WTC11 (cell line): ENCODE measurements around the gene DLAT. TPM values are rescaled to one million over a fixed set of nuclear protein-coding genes. Genes with fewer than 3 reads are reported as not detected.
A peak's percentile ranks its signal among the peaks of the same experiment; 100 is the strongest.

Experiments used
- AR ChIP-seq: fragments of 250-450 bp; sonication (Bioruptor Pico); IDR thresholded peaks from 2 replicates; pipeline ENCODE4 v1.9.0; 2021; ENCODE audit warnings: mild to moderate bottlenecking
- ATF1 ChIP-seq: sonication (generic); formaldehyde crosslinking; IDR thresholded peaks from 2 replicates; pipeline ENCODE4 v1.8.1; 2023; ENCODE audit warnings: mild to moderate bottlenecking, moderate library complexity, missing genetic modification reagents
- CREM ChIP-seq: sonication (generic); formaldehyde crosslinking; IDR thresholded peaks from 2 replicates; pipeline ENCODE4 v1.8.1; 2022; ENCODE audit warnings: mild to moderate bottlenecking, missing genetic modification reagents, moderate library complexity
- EMX1 ChIP-seq: fragments of 250-450 bp; sonication (Bioruptor Pico); IDR thresholded peaks from 2 replicates; pipeline ENCODE4 v1.8.0; 2021; ENCODE audit warnings: mild to moderate bottlenecking
- FOXK1 ChIP-seq: sonication (generic); formaldehyde crosslinking; IDR thresholded peaks from 2 replicates; pipeline ENCODE4 v1.8.0; 2022; ENCODE audit warnings: mild to moderate bottlenecking, moderate library complexity, missing genetic modification reagents
- FOXP4 ChIP-seq: sonication (generic); formaldehyde crosslinking; IDR thresholded peaks from 2 replicates; pipeline ENCODE4 v1.8.0; 2022; ENCODE audit warnings: mild to moderate bottlenecking, missing genetic modification reagents
- HMGXB4 ChIP-seq: sonication (generic); formaldehyde crosslinking; IDR thresholded peaks from 2 replicates; pipeline ENCODE4 v1.8.1; 2023; ENCODE audit warnings: mild to moderate bottlenecking, moderate library complexity, missing genetic modification reagents
- JUN ChIP-seq: sonication (generic); formaldehyde crosslinking; IDR thresholded peaks from 2 replicates; pipeline ENCODE4 v1.8.0; 2023; ENCODE audit warnings: mild to moderate bottlenecking, missing genetic modification reagents
- KAT7 ChIP-seq: sonication (generic); formaldehyde crosslinking; IDR thresholded peaks from 2 replicates; pipeline ENCODE4 v1.8.1; 2023; ENCODE audit warnings: missing genetic modification reagents, mild to moderate bottlenecking, borderline replicate concordance
- NFE2L1 ChIP-seq: sonication (generic); formaldehyde crosslinking; IDR thresholded peaks from 2 replicates; pipeline ENCODE4 v1.8.1; 2023; ENCODE audit warnings: missing genetic modification reagents
- NR2C2 ChIP-seq: sonication (generic); formaldehyde crosslinking; IDR thresholded peaks from 2 replicates; pipeline ENCODE4 v1.8.0; 2022; ENCODE audit warnings: mild to moderate bottlenecking, missing genetic modification reagents
- PRRX2 ChIP-seq: fragments of 250-450 bp; sonication (Bioruptor Pico); IDR thresholded peaks from 2 replicates; pipeline ENCODE4 v1.8.0; 2021; ENCODE audit warnings: mild to moderate bottlenecking
- RORB ChIP-seq: fragments of 250-450 bp; sonication (Bioruptor Pico); IDR thresholded peaks from 2 replicates; pipeline ENCODE4 v1.9.0; 2021; ENCODE audit warnings: mild to moderate bottlenecking
- ZNF219 ChIP-seq: sonication (generic); formaldehyde crosslinking; IDR thresholded peaks from 2 replicates; pipeline ENCODE4 v1.8.0; 2023; ENCODE audit warnings: missing genetic modification reagents, mild to moderate bottlenecking, borderline replicate concordance
- ZNF263 ChIP-seq: sonication (generic); formaldehyde crosslinking; IDR thresholded peaks from 2 replicates; pipeline ENCODE4 v1.8.1; 2022; ENCODE audit warnings: low read depth, mild to moderate bottlenecking, moderate library complexity, missing genetic modification reagents
- ZNF317 ChIP-seq: sonication (generic); formaldehyde crosslinking; IDR thresholded peaks from 2 replicates; pipeline ENCODE4 v1.8.1; 2023; ENCODE audit warnings: low read depth, mild to moderate bottlenecking, moderate library complexity, missing genetic modification reagents, borderline replicate concordance
- ZNF416 ChIP-seq: fragments of 250-450 bp; sonication (Bioruptor Pico); IDR thresholded peaks from 2 replicates; pipeline ENCODE4 v1.9.0; 2021; ENCODE audit warnings: mild to moderate bottlenecking, inconsistent platforms
- ZNF423 ChIP-seq: fragments of 250-450 bp; sonication (Bioruptor Pico); IDR thresholded peaks from 2 replicates; pipeline ENCODE4 v2.1.2; 2022; ENCODE audit warnings: mild to moderate bottlenecking, moderate library complexity
- total RNA-seq: library from RNA; stranded (reverse); gene quantifications from 3 replicates; pipeline ENCODE4 v1.2.3, GENCODE V29; 2021
- TF ChIP-seq, protein P1 (sequence below): fragments of 250-450 bp; sonication (Bioruptor Pico); IDR thresholded peaks from 2 replicates; pipeline ENCODE4 v1.8.0; 2021; ENCODE audit warnings: mild to moderate bottlenecking
- TF ChIP-seq, protein P2 (sequence below): sonication (generic); formaldehyde crosslinking; IDR thresholded peaks from 2 replicates; pipeline ENCODE4 v1.8.1; 2022; ENCODE audit warnings: mild to moderate bottlenecking, missing genetic modification reagents, moderate library complexity, borderline replicate concordance
- TF ChIP-seq, protein P3 (sequence below): sonication (generic); formaldehyde crosslinking; IDR thresholded peaks from 2 replicates; pipeline ENCODE4 v1.8.0; 2023; ENCODE audit warnings: missing genetic modification reagents, mild to moderate bottlenecking, borderline replicate concordance
- TF ChIP-seq, protein P4 (sequence below): sonication (generic); formaldehyde crosslinking; IDR thresholded peaks from 2 replicates; pipeline ENCODE4 v1.8.0; 2022; ENCODE audit warnings: mild to moderate bottlenecking, missing genetic modification reagents
- TF ChIP-seq, protein P5 (sequence below): sonication (generic); formaldehyde crosslinking; IDR thresholded peaks from 2 replicates; pipeline ENCODE4 v1.8.1; 2023; ENCODE audit warnings: mild to moderate bottlenecking, missing genetic modification reagents, moderate library complexity

The DLAT gene
- total RNA-seq, 1 experiment from 2014 or later: 60.4 TPM

GRCh38 chr11:111977146-111978027 is 47.8 kb upstream of the DLAT start (continued):
- no peak for TF ChIP-seq NFE2L1 (CRISPR knock-in tag)
- TF ChIP-seq, protein P1, sequence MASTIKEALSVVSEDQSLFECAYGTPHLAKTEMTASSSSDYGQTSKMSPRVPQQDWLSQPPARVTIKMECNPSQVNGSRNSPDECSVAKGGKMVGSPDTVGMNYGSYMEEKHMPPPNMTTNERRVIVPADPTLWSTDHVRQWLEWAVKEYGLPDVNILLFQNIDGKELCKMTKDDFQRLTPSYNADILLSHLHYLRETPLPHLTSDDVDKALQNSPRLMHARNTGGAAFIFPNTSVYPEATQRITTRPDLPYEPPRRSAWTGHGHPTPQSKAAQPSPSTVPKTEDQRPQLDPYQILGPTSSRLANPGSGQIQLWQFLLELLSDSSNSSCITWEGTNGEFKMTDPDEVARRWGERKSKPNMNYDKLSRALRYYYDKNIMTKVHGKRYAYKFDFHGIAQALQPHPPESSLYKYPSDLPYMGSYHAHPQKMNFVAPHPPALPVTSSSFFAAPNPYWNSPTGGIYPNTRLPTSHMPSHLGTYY (CRISPR knock-in tag): no peak
- TF ChIP-seq, protein P2, sequence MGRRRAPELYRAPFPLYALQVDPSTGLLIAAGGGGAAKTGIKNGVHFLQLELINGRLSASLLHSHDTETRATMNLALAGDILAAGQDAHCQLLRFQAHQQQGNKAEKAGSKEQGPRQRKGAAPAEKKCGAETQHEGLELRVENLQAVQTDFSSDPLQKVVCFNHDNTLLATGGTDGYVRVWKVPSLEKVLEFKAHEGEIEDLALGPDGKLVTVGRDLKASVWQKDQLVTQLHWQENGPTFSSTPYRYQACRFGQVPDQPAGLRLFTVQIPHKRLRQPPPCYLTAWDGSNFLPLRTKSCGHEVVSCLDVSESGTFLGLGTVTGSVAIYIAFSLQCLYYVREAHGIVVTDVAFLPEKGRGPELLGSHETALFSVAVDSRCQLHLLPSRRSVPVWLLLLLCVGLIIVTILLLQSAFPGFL: no peak
- no peak for TF ChIP-seq ZNF263 (CRISPR knock-in tag)
- no peak for TF ChIP-seq EMX1 (CRISPR knock-in tag)
- TF ChIP-seq ATF1 (CRISPR knock-in tag): no peak
- no peak for TF ChIP-seq CREM (CRISPR knock-in tag)
- 0 out of 2 replicates have a peak, but pooled peaks have one; percentile 31 for TF ChIP-seq KAT7 (CRISPR knock-in tag)
- TF ChIP-seq FOXP4 (CRISPR knock-in tag): no peak
- TF ChIP-seq, protein P3, sequence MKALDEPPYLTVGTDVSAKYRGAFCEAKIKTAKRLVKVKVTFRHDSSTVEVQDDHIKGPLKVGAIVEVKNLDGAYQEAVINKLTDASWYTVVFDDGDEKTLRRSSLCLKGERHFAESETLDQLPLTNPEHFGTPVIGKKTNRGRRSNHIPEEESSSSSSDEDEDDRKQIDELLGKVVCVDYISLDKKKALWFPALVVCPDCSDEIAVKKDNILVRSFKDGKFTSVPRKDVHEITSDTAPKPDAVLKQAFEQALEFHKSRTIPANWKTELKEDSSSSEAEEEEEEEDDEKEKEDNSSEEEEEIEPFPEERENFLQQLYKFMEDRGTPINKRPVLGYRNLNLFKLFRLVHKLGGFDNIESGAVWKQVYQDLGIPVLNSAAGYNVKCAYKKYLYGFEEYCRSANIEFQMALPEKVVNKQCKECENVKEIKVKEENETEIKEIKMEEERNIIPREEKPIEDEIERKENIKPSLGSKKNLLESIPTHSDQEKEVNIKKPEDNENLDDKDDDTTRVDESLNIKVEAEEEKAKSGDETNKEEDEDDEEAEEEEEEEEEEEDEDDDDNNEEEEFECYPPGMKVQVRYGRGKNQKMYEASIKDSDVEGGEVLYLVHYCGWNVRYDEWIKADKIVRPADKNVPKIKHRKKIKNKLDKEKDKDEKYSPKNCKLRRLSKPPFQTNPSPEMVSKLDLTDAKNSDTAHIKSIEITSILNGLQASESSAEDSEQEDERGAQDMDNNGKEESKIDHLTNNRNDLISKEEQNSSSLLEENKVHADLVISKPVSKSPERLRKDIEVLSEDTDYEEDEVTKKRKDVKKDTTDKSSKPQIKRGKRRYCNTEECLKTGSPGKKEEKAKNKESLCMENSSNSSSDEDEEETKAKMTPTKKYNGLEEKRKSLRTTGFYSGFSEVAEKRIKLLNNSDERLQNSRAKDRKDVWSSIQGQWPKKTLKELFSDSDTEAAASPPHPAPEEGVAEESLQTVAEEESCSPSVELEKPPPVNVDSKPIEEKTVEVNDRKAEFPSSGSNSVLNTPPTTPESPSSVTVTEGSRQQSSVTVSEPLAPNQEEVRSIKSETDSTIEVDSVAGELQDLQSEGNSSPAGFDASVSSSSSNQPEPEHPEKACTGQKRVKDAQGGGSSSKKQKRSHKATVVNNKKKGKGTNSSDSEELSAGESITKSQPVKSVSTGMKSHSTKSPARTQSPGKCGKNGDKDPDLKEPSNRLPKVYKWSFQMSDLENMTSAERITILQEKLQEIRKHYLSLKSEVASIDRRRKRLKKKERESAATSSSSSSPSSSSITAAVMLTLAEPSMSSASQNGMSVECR (CRISPR knock-in tag): peak; percentile 83; the same call in 1 of the 2 replicates
- peak; percentile 58; the same call in 1 of the 2 replicates for TF ChIP-seq ZNF423 (CRISPR knock-in tag)
- TF ChIP-seq RORB: no peak
- no peak; the same call in 1 of the 2 replicates for TF ChIP-seq HMGXB4 (CRISPR knock-in tag)
- TF ChIP-seq JUN: no peak
- TF ChIP-seq AR (CRISPR knock-in tag): no peak
- no peak for TF ChIP-seq NR2C2 (CRISPR knock-in tag)
- TF ChIP-seq FOXK1 (CRISPR knock-in tag): peak; percentile 0; the same call in 1 of the 2 replicates
- TF ChIP-seq ZNF416: no peak
- no peak; the same call in 1 of the 2 replicates for TF ChIP-seq ZNF219 (CRISPR knock-in tag)
- TF ChIP-seq, protein P4, sequence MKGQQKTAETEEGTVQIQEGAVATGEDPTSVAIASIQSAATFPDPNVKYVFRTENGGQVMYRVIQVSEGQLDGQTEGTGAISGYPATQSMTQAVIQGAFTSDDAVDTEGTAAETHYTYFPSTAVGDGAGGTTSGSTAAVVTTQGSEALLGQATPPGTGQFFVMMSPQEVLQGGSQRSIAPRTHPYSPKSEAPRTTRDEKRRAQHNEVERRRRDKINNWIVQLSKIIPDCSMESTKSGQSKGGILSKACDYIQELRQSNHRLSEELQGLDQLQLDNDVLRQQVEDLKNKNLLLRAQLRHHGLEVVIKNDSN (CRISPR knock-in tag): 0 out of 2 replicates have a peak, but pooled peaks have one; percentile 32
- no peak for TF ChIP-seq ZNF317
- TF ChIP-seq PRRX2 (CRISPR knock-in tag): no peak
- TF ChIP-seq, protein P5, sequence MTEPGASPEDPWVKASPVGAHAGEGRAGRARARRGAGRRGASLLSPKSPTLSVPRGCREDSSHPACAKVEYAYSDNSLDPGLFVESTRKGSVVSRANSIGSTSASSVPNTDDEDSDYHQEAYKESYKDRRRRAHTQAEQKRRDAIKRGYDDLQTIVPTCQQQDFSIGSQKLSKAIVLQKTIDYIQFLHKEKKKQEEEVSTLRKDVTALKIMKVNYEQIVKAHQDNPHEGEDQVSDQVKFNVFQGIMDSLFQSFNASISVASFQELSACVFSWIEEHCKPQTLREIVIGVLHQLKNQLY: no peak
